Liver (tissue), 3 donors: ENCODE results near the gene PXYLP1.

Experiments
- EGR1 ChIP-seq, 2 donors: IDR thresholded peaks; 2 replicates each; pipeline ENCODE4 v1.6.1; 2016 to 2018; ENCODE audit warnings: antibody characterized with exemption in 2 of 2, low read depth in 2 of 2
- GABPA ChIP-seq, 2 donors: IDR thresholded peaks in 1 of 2; conservative IDR thresholded peaks in 1 of 2; 2 replicates each; pipeline ENCODE4 v1.6.1; 2016; ENCODE audit warnings: antibody characterized with exemption in 2 of 2, mild to moderate bottlenecking in 1 of 2, moderate library complexity in 1 of 2
- HNF4A ChIP-seq, 2 donors: conservative IDR thresholded peaks; 2 replicates each; pipeline ENCODE4 v1.6.1; 2016; ENCODE audit warnings: antibody characterized with exemption in 2 of 2, mild to moderate bottlenecking in 2 of 2
- JUND ChIP-seq, 2 donors: IDR thresholded peaks; 2 replicates each; pipeline ENCODE4 v1.6.1; 2016; ENCODE audit warnings: antibody characterized with exemption in 2 of 2
- NR2F2 ChIP-seq: IDR thresholded peaks from 2 replicates; pipeline ENCODE4 v1.6.1; 2016; ENCODE audit warnings: antibody characterized with exemption
- RAD21 ChIP-seq, 2 donors: IDR thresholded peaks; 2 replicates each; pipeline ENCODE4 v1.6.1; 2016; ENCODE audit warnings: antibody characterized with exemption in 2 of 2, mild to moderate bottlenecking in 2 of 2
- REST ChIP-seq: IDR thresholded peaks from 2 replicates; pipeline ENCODE4 v1.6.1; 2016; ENCODE audit warnings: antibody characterized with exemption, mild to moderate bottlenecking
- TAF1 ChIP-seq: conservative IDR thresholded peaks from 2 replicates; pipeline ENCODE4 v1.6.1; 2016; ENCODE audit warnings: antibody characterized with exemption, mild to moderate bottlenecking
- YY1 ChIP-seq: IDR thresholded peaks from 2 replicates; pipeline ENCODE4 v1.6.1; 2016; ENCODE audit warnings: antibody characterized with exemption, mild to moderate bottlenecking
- TF ChIP-seq, protein P1 (sequence below): fragments of 150-350 bp; IDR thresholded peaks from 2 replicates; pipeline ENCODE4 v1.5.1; 2017; ENCODE audit warnings: improper control_type of control experiment, low read depth, low read length; ENCODE audit not compliant: missing input control
- TF ChIP-seq, protein P2 (sequence below): IDR thresholded peaks from 2 replicates; pipeline ENCODE4 v1.6.1; 2016; ENCODE audit warnings: antibody characterized with exemption
- TF ChIP-seq, protein P3 (sequence below): IDR thresholded peaks from 2 replicates; pipeline ENCODE4 v1.6.1; 2016; ENCODE audit warnings: antibody characterized with exemption
- donor health status: healthy.
- donor health status: healthy.

GRCh38 chr3:141271279-141272030 is 39.8 kb downstream of the PXYLP1 start:
- no peak for TF ChIP-seq RAD21 (IDR thresholded peaks at IDR 0.05)
- TF ChIP-seq, protein P1, sequence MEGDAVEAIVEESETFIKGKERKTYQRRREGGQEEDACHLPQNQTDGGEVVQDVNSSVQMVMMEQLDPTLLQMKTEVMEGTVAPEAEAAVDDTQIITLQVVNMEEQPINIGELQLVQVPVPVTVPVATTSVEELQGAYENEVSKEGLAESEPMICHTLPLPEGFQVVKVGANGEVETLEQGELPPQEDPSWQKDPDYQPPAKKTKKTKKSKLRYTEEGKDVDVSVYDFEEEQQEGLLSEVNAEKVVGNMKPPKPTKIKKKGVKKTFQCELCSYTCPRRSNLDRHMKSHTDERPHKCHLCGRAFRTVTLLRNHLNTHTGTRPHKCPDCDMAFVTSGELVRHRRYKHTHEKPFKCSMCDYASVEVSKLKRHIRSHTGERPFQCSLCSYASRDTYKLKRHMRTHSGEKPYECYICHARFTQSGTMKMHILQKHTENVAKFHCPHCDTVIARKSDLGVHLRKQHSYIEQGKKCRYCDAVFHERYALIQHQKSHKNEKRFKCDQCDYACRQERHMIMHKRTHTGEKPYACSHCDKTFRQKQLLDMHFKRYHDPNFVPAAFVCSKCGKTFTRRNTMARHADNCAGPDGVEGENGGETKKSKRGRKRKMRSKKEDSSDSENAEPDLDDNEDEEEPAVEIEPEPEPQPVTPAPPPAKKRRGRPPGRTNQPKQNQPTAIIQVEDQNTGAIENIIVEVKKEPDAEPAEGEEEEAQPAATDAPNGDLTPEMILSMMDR: no peak
- TF ChIP-seq REST: no peak
- TF ChIP-seq, protein P2, sequence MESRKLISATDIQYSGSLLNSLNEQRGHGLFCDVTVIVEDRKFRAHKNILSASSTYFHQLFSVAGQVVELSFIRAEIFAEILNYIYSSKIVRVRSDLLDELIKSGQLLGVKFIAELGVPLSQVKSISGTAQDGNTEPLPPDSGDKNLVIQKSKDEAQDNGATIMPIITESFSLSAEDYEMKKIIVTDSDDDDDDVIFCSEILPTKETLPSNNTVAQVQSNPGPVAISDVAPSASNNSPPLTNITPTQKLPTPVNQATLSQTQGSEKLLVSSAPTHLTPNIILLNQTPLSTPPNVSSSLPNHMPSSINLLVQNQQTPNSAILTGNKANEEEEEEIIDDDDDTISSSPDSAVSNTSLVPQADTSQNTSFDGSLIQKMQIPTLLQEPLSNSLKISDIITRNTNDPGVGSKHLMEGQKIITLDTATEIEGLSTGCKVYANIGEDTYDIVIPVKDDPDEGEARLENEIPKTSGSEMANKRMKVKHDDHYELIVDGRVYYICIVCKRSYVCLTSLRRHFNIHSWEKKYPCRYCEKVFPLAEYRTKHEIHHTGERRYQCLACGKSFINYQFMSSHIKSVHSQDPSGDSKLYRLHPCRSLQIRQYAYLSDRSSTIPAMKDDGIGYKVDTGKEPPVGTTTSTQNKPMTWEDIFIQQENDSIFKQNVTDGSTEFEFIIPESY: no peak
- TF ChIP-seq YY1: no peak
- no peak for TF ChIP-seq NR2F2
- TF ChIP-seq, protein P3, sequence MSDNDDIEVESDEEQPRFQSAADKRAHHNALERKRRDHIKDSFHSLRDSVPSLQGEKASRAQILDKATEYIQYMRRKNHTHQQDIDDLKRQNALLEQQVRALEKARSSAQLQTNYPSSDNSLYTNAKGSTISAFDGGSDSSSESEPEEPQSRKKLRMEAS: no peak
- TF ChIP-seq GABPA (IDR thresholded peaks at IDR 0.05 in 1 of 2, conservative IDR thresholded peaks at IDR 0.05 in 1 of 2): no peak
- no peak for TF ChIP-seq TAF1
- TF ChIP-seq JUND (IDR thresholded peaks at IDR 0.05): no peak
- TF ChIP-seq EGR1 (IDR thresholded peaks at IDR 0.05; ENCODE audit: low read depth in 2 of 2): no peak
- peak; percentile 11 to 21 for TF ChIP-seq HNF4A (conservative IDR thresholded peaks at IDR 0.05)
